A549 treated with DMSO at 1 μM for 4 hours (cell line): ENCODE data around the gene OR51A4. TPM values are rescaled to one million over a fixed set of nuclear protein-coding genes. Genes with fewer than 3 reads are reported as not detected.

Source experiments
- total RNA-seq: library from RNA; stranded (reverse); fragments of 200-300 nt; extraction: Qiagen RNA extraction; gene quantifications from 5 replicates; pipeline ENCODE4 v1.2.3, GENCODE V29; 2022; ENCODE audit warnings: low read depth

The OR51A4 gene, protein sequence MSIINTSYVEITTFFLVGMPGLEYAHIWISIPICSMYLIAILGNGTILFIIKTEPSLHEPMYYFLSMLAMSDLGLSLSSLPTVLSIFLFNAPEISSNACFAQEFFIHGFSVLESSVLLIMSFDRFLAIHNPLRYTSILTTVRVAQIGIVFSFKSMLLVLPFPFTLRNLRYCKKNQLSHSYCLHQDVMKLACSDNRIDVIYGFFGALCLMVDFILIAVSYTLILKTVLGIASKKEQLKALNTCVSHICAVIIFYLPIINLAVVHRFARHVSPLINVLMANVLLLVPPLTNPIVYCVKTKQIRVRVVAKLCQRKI
- total RNA-seq = not detected in 5 replicates

GRCh38 chr11:4947505-4947904, at the start of gene OR51A4:
OR51A4 (minus strand) TSS chr11:4947605; CDS start chr11:4947100, 505 bp downstream.

GRCh38 chr11:4994551-4994950, 47.1 kb upstream of the OR51A4 start, which contains the start of gene OR51L1:
OR51L1 (plus strand) TSS chr11:4994851; CDS start chr11:4998983, 4,132 bp downstream.

DNA sequence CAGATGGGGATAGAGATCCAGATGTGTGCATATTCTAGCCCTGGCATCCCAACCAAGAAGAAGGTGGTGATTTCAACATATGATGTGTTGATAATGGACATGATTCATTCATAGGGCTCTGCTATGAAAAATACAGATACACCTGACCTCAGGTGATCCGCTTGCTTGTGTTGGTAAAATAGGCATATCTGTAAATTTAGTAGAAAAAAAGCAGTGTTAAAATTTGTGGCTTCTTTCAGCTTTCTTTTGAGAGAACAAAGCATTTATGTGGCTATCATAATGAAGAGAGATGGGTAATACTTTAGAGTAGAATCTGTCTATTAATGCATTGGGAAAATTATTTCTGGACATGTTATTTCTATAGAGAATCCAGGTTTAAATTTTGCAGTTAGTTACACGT, 8.2 kb upstream of the OR51A4 start, which contains the start of gene OR51A2:
OR51A2 (minus strand) TSS at position 101 of the 400 bp plus-strand sequence; CDS start at position 101, 0 bp downstream.

GRCh38 chr11:4924239-4924638, 23.2 kb downstream of the OR51A4 start, which contains the start of gene OR51G1:
OR51G1 (minus strand) TSS chr11:4924339; CDS start chr11:4924339, 0 bp downstream.

DNA sequence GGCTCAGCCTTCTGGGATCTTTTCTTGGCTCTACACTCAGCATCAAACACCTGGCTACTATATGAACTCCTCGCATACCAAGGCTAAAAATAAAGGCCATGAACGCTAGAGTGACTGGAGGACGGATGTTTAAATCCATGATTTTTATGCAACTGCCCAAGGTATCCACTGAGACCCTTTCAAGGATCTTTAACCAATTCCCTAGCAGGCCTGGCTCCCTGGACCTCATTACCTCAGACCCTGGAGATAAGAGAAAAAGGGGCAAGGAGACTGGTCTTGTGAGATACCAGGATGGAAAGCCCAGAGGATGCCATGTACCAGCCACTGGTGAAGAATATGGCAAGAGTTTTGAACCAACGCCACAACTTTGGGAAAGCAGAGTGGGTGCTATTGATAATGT, 28.2 kb downstream of the OR51A4 start, which contains the start of gene OR51G2:
OR51G2 (minus strand) TSS at position 101 of the 400 bp plus-strand sequence. CDS start 3,687 bp downstream, outside the sequence.

DNA sequence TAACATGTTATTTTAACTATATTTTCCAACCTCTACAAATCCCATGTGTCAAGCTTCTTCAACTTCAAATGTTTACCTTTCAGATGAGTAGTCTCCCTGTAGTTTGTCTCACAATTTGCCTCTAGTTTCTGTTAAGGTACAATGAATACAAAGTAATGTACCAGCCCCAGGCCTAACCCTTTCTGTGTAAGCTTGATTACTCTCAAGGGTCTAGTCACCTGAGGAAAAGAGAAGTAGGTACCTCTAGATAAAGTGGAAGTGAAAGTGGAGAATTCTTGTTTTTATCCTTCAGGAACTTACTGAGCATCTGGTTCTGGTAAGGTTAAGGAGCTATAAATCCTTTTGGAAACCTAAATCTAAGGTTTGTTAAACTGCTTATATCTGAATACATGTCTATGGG, 43.9 kb downstream of the OR51A4 start, which contains the start of gene OR51A7:
OR51A7 (plus strand) TSS at position 300 of the 400 bp plus-strand sequence. CDS start 3,587 bp downstream, outside the sequence.

Other genes with a start within 250 kb of the OR51A4 start
- not detected in 5 replicates for gene OR51E2, start 249.8 kb downstream of the OR51A4 start, total RNA-seq
- gene MMP26, start 242.8 kb downstream of the OR51A4 start, total RNA-seq = not detected in 5 replicates
- gene OR51F1, start 177.7 kb downstream of the OR51A4 start, total RNA-seq = not detected in 5 replicates
- not detected in 5 replicates for gene OR52R1, start 143.2 kb downstream of the OR51A4 start, total RNA-seq
- gene OR51F2, start 126.3 kb downstream of the OR51A4 start, total RNA-seq = not detected in 5 replicates
- not detected in 5 replicates for gene OR51S1, start 98.4 kb downstream of the OR51A4 start, total RNA-seq
- gene OR51T1, start 65.7 kb downstream of the OR51A4 start, total RNA-seq = not detected in 5 replicates
- gene OR51A7, start 43.8 kb downstream of the OR51A4 start, total RNA-seq = not detected in 5 replicates
- gene OR51G2, start 28.3 kb downstream of the OR51A4 start, total RNA-seq = not detected in 5 replicates
- not detected in 5 replicates for gene OR51G1, start 23.3 kb downstream of the OR51A4 start, total RNA-seq
- gene OR51A2, start 8.1 kb upstream of the OR51A4 start, total RNA-seq = not detected in 5 replicates
- not detected in 5 replicates for gene OR51L1, start 47.2 kb upstream of the OR51A4 start, total RNA-seq
- gene OR52J3, start 98.9 kb upstream of the OR51A4 start, total RNA-seq = not detected in 5 replicates
- not detected in 5 replicates for gene OR52E2, start 112.0 kb upstream of the OR51A4 start, total RNA-seq
- gene OR52E1, start 122.0 kb upstream of the OR51A4 start, total RNA-seq = not detected in 5 replicates
- gene OR52A5, start 190.8 kb upstream of the OR51A4 start, total RNA-seq = not detected in 5 replicates
- not detected in 5 replicates for gene OR52A1, start 207.2 kb upstream of the OR51A4 start, total RNA-seq